Measurements from ENCODE around the gene WWC1.
"Not testable (repeated sequence)": the region's sequence is repeated elsewhere in the genome, so short reads cannot be mapped to it uniquely, and the experiment has no call there.

WWC1 gene

GRCh38 chr5:168415971-168416370 lies 124.5 kb downstream of the WWC1 start:
- no peak for DNase-seq

- DNase-seq: no peak
These were observed 126.4 kb downstream of the WWC1 start for GRCh38 chr5:168417731-168418429.

GRCh38 chr5:168420461-168420860 lies 129.0 kb downstream of the WWC1 start:
- no peak for DNase-seq

- no peak for DNase-seq
These were observed 131.0 kb downstream of the WWC1 start for GRCh38 chr5:168422431-168422830.

GRCh38 chr5:168423478-168423877 lies 132.0 kb downstream of the WWC1 start:
- no peak for DNase-seq

GRCh38 chr5:168423971-168424370 lies 132.5 kb downstream of the WWC1 start:
- no peak for DNase-seq

GRCh38 chr5:168424594-168425323 lies 133.3 kb downstream of the WWC1 start:
- no peak for DNase-seq

- no peak for DNase-seq
These were observed 134.8 kb downstream of the WWC1 start for GRCh38 chr5:168426007-168426863.

- no peak for DNase-seq
These were observed 135.4 kb downstream of the WWC1 start for GRCh38 chr5:168426864-168427172.

- DNase-seq: no peak
These were observed 135.8 kb downstream of the WWC1 start for GRCh38 chr5:168427224-168427623.

GRCh38 chr5:168428552-168428951 lies 137.1 kb downstream of the WWC1 start:
- DNase-seq: no peak

GRCh38 chr5:168430296-168430695 lies 138.9 kb downstream of the WWC1 start:
- no peak for DNase-seq

- DNase-seq: no peak
These were observed 141.5 kb downstream of the WWC1 start for GRCh38 chr5:168432903-168433302.

- no peak for DNase-seq
These were observed 142.6 kb downstream of the WWC1 start for GRCh38 chr5:168434001-168434400.

GRCh38 chr5:168434746-168435321 lies 143.4 kb downstream of the WWC1 start:
- DNase-seq: no peak

- DNase-seq: not testable (repeated sequence)
These were observed 143.9 kb downstream of the WWC1 start for GRCh38 chr5:168435340-168435739.

GRCh38 chr5:168438349-168438748 lies 146.9 kb downstream of the WWC1 start:
- no peak for DNase-seq

- DNase-seq: no peak
These were observed 152.1 kb downstream of the WWC1 start for GRCh38 chr5:168443533-168443932.

- DNase-seq: no peak
These were observed 152.7 kb downstream of the WWC1 start for GRCh38 chr5:168443950-168444700.

GRCh38 chr5:168446983-168447619 lies 155.7 kb downstream of the WWC1 start:
- no peak for DNase-seq

- no peak for DNase-seq
These were observed 156.4 kb downstream of the WWC1 start for GRCh38 chr5:168447808-168448207.

- DNase-seq: no peak
These were observed 157.7 kb downstream of the WWC1 start for GRCh38 chr5:168449166-168449565.
